WTC11 (cell line): ENCODE measurements around the gene PPP1R16B. TPM values are rescaled to one million over a fixed set of nuclear protein-coding genes. Genes with fewer than 3 reads are reported as not detected.

Experiments used
- ATAC-seq: fragments of 200-7000 bp; cut with Tn5 transposase; 2 replicates; pipeline ENCODE4 v1.10.0; 2021; ENCODE audit warnings: mild to moderate bottlenecking, moderate library complexity
- CTCF ChIA-PET: fragments of 300-600 bp; sonication (Branson Sonifier 250); formaldehyde crosslinking; loops from one replicate; lab custom pipeline; 2021; ENCODE audit warnings: antibody characterized with exemption; lab: Charles Lee
- POLR2A ChIA-PET: fragments of 350-600 bp; sonication (Branson Sonifier 250); formaldehyde crosslinking; loops from one replicate; lab custom pipeline; 2021; ENCODE audit warnings: antibody characterized with exemption; lab: Charles Lee
- DNase-seq: peaks from one replicate; pipeline ENCODE4 v3.0.0; 2021; ENCODE audit warnings: low spot score
- H3K27ac Mint-ChIP-seq: 2 replicates; pipeline ENCODE4 v1.8.0; 2021; ENCODE audit warnings: mixed read lengths
- H3K27me3 Mint-ChIP-seq: 2 replicates; pipeline ENCODE4 v1.8.0; 2021; ENCODE audit warnings: low read depth, mild to moderate bottlenecking, moderate library complexity, mixed read lengths
- H3K36me3 Mint-ChIP-seq: 2 replicates; pipeline ENCODE4 v1.8.0; 2021; ENCODE audit warnings: mixed read lengths
- H3K4me1 Mint-ChIP-seq: 2 replicates; pipeline ENCODE4 v1.8.0; 2022; ENCODE audit warnings: mixed read lengths
- H3K4me3 Mint-ChIP-seq: 2 replicates; pipeline ENCODE4 v1.8.0; 2021; ENCODE audit warnings: mild to moderate bottlenecking, moderate library complexity, mixed read lengths
- H3K9me3 Mint-ChIP-seq: 2 replicates; pipeline ENCODE4 v1.8.0; 2021; ENCODE audit warnings: mixed read lengths
- E2F4 ChIP-seq: sonication (generic); formaldehyde crosslinking; IDR thresholded peaks from 2 replicates; pipeline ENCODE4 v1.8.1; 2022; ENCODE audit warnings: low read depth, mild to moderate bottlenecking, moderate library complexity, missing genetic modification reagents, borderline replicate concordance
- ELF4 ChIP-seq: sonication (generic); formaldehyde crosslinking; IDR thresholded peaks from 2 replicates; pipeline ENCODE4 v1.8.1; 2022; ENCODE audit warnings: low read depth, mild to moderate bottlenecking, moderate library complexity, missing genetic modification reagents
- FOXP1 ChIP-seq: sonication (generic); formaldehyde crosslinking; IDR thresholded peaks from 2 replicates; pipeline ENCODE4 v1.8.0; 2022; ENCODE audit warnings: missing genetic modification reagents, mild to moderate bottlenecking, moderate library complexity, borderline replicate concordance
- GABPB1 ChIP-seq: sonication (generic); formaldehyde crosslinking; IDR thresholded peaks from 2 replicates; pipeline ENCODE4 v1.8.1; 2023; ENCODE audit warnings: mild to moderate bottlenecking, missing genetic modification reagents
- JAZF1 ChIP-seq: fragments of 250-450 bp; sonication (Bioruptor Pico); IDR thresholded peaks from 2 replicates; pipeline ENCODE4 v1.9.0; 2021; ENCODE audit warnings: moderate library complexity, mild to moderate bottlenecking, inconsistent platforms
- MXD4 ChIP-seq: fragments of 250-450 bp; sonication (Bioruptor Pico); IDR thresholded peaks from 2 replicates; pipeline ENCODE4 v1.8.0; 2021; ENCODE audit warnings: mild to moderate bottlenecking, moderate library complexity, borderline replicate concordance
- MYBL2 ChIP-seq: sonication (generic); formaldehyde crosslinking; IDR thresholded peaks from 2 replicates; pipeline ENCODE4 v1.8.1; 2023; ENCODE audit warnings: mild to moderate bottlenecking, moderate library complexity, missing genetic modification reagents
- NFATC4 ChIP-seq: fragments of 250-450 bp; sonication (Bioruptor Pico); IDR thresholded peaks from 2 replicates; pipeline ENCODE4 v1.9.0; 2021; ENCODE audit warnings: mild to moderate bottlenecking
- NR1H2 ChIP-seq: sonication (generic); formaldehyde crosslinking; IDR thresholded peaks from 2 replicates; pipeline ENCODE4 v1.9.0; 2021; ENCODE audit warnings: mild to moderate bottlenecking, moderate library complexity, missing genetic modification reagents
- PREB ChIP-seq: sonication (generic); formaldehyde crosslinking; IDR thresholded peaks from 2 replicates; pipeline ENCODE4 v1.8.1; 2022; ENCODE audit warnings: mild to moderate bottlenecking, missing genetic modification reagents, moderate library complexity, borderline replicate concordance
- RELA ChIP-seq: sonication (generic); formaldehyde crosslinking; IDR thresholded peaks from 2 replicates; pipeline ENCODE4 v1.8.1; 2022; ENCODE audit warnings: missing genetic modification reagents, mild to moderate bottlenecking, borderline replicate concordance
- SMAD4 ChIP-seq: sonication (generic); formaldehyde crosslinking; IDR thresholded peaks from 2 replicates; pipeline ENCODE4 v1.8.0; 2022; ENCODE audit warnings: mild to moderate bottlenecking, missing genetic modification reagents
- STAT6 ChIP-seq: sonication (generic); formaldehyde crosslinking; conservative IDR thresholded peaks from 2 replicates; pipeline ENCODE4 v1.8.1; 2023; ENCODE audit warnings: mild to moderate bottlenecking, low read depth, missing genetic modification reagents, moderate library complexity
- TCF7 ChIP-seq: sonication (generic); formaldehyde crosslinking; IDR thresholded peaks from 2 replicates; pipeline ENCODE4 v1.8.0; 2022; ENCODE audit warnings: mild to moderate bottlenecking, low read depth, missing genetic modification reagents, moderate library complexity
- TEAD4 ChIP-seq: sonication (generic); formaldehyde crosslinking; IDR thresholded peaks from 2 replicates; pipeline ENCODE4 v1.8.0; 2022; ENCODE audit warnings: mild to moderate bottlenecking, missing genetic modification reagents
- ZNF121 ChIP-seq: sonication (generic); formaldehyde crosslinking; IDR thresholded peaks from 2 replicates; pipeline ENCODE4 v1.8.0; 2023; ENCODE audit warnings: missing genetic modification reagents
- ZNF138 ChIP-seq: sonication (generic); formaldehyde crosslinking; conservative IDR thresholded peaks from 2 replicates; pipeline ENCODE4 v1.8.1; 2022; ENCODE audit warnings: mild to moderate bottlenecking, moderate library complexity, missing genetic modification reagents
- ZNF416 ChIP-seq: fragments of 250-450 bp; sonication (Bioruptor Pico); IDR thresholded peaks from 2 replicates; pipeline ENCODE4 v1.9.0; 2021; ENCODE audit warnings: mild to moderate bottlenecking, inconsistent platforms
- ZSCAN18 ChIP-seq: fragments of 250-450 bp; sonication (Bioruptor Pico); IDR thresholded peaks from 2 replicates; pipeline ENCODE4 v2.1.2; 2022; ENCODE audit warnings: mild to moderate bottlenecking, moderate library complexity
- total RNA-seq: library from RNA; stranded (reverse); gene quantifications from 3 replicates; pipeline ENCODE4 v1.2.3, GENCODE V29; 2021
- TF ChIP-seq, protein P1 (sequence below): sonication (generic); formaldehyde crosslinking; IDR thresholded peaks from 2 replicates; pipeline ENCODE4 v1.8.0; 2022; ENCODE audit warnings: mild to moderate bottlenecking, missing genetic modification reagents
- TF ChIP-seq, protein P2 (sequence below): sonication (generic); formaldehyde crosslinking; IDR thresholded peaks from 2 replicates; pipeline ENCODE4 v1.8.1; 2022; ENCODE audit warnings: missing genetic modification reagents, borderline replicate concordance
- TF ChIP-seq, protein P3 (sequence below): sonication (generic); formaldehyde crosslinking; IDR thresholded peaks from 2 replicates; pipeline ENCODE4 v1.8.0; 2023; ENCODE audit warnings: missing genetic modification reagents

PPP1R16B gene
- total RNA-seq, 1 experiment from 2014 or later: 12.0 TPM

DNA sequence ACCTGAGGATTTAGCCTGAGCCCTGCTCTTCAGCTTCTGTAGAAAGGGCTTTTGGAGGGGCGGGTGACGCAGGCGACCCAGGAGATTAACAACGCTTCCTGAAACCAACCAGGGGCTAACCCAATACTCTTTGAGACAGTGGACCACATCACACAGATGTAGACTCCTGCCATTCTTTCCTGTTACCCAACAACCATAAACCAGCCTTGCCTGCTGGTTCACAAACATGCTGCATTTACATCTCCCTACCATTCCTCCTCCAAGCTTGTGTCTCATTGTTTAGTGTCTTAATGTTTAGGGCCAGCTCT, 28.3 kb downstream of the PPP1R16B start:
- ChIA-PET CTCF (interaction anchor here (0.7 kb wide), 1 partner anchor 59 kb away, joined by 3 read pairs; no protein-coding TSS in a partner anchor), POLR2A (interaction anchor here (0.6 kb wide), 1 partner anchor 804 kb away, joined by 3 read pairs; no protein-coding TSS in a partner anchor)
- Mint-ChIP-seq H3K27ac (no peak overlapping the region), H3K36me3 (peaks cover 4% of the 10 kb centered on the region; the same call in 1 of the 2 replicates), H3K4me3 (no peak overlapping the region), H3K27me3 (no peaks in the 10 kb centered on the region), H3K9me3 (no peaks in the 10 kb centered on the region), H3K4me1 (peaks cover 12% of the 10 kb centered on the region)
- TF ChIP-seq MXD4 (no peak), STAT6 (no peak), NR1H2 (CRISPR knock-in tag) (no peak), GABPB1 (CRISPR knock-in tag) (no peak), ELF4 (CRISPR knock-in tag) (no peak), E2F4 (CRISPR knock-in tag) (no peak), MYBL2 (CRISPR knock-in tag) (no peak), NFATC4 (no peak), ZNF138 (CRISPR knock-in tag) (no peak), ZNF121 (no peak), SMAD4 (CRISPR knock-in tag) (no peak), FOXP1 (CRISPR knock-in tag) (no peak), PREB (no peak), JAZF1 (no peak), TEAD4 (no peak)
- TF ChIP-seq, protein P1, sequence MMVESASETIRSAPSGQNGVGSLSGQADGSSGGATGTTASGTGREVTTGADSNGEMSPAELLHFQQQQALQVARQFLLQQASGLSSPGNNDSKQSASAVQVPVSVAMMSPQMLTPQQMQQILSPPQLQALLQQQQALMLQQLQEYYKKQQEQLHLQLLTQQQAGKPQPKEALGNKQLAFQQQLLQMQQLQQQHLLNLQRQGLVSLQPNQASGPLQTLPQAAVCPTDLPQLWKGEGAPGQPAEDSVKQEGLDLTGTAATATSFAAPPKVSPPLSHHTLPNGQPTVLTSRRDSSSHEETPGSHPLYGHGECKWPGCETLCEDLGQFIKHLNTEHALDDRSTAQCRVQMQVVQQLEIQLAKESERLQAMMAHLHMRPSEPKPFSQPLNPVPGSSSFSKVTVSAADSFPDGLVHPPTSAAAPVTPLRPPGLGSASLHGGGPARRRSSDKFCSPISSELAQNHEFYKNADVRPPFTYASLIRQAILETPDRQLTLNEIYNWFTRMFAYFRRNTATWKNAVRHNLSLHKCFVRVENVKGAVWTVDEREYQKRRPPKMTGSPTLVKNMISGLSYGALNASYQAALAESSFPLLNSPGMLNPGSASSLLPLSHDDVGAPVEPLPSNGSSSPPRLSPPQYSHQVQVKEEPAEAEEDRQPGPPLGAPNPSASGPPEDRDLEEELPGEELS (CRISPR knock-in tag): no peak
- ATAC-seq (no peak), DNase-seq (no peak)

GRCh38 chr20:38834868-38835267, 29.4 kb downstream of the PPP1R16B start:
- no peak overlapping the region for H3K27ac Mint-ChIP-seq
- H3K4me1 Mint-ChIP-seq: peaks cover 12% of the 10 kb centered on the region
- H3K27me3 Mint-ChIP-seq: no peaks in the 10 kb centered on the region
- ATAC-seq (no peak), DNase-seq (no peak)
- ChIA-PET POLR2A (no interaction called here), CTCF (interaction anchor here (1.8 kb wide), 1 partner anchor 45 kb away, joined by 5 read pairs; no protein-coding TSS in a partner anchor)
- H3K9me3 Mint-ChIP-seq: no peaks in the 10 kb centered on the region
- peaks cover 4% of the 10 kb centered on the region; the same call in 1 of the 2 replicates for H3K36me3 Mint-ChIP-seq
- no peak overlapping the region for H3K4me3 Mint-ChIP-seq
- TF ChIP-seq, protein P2, sequence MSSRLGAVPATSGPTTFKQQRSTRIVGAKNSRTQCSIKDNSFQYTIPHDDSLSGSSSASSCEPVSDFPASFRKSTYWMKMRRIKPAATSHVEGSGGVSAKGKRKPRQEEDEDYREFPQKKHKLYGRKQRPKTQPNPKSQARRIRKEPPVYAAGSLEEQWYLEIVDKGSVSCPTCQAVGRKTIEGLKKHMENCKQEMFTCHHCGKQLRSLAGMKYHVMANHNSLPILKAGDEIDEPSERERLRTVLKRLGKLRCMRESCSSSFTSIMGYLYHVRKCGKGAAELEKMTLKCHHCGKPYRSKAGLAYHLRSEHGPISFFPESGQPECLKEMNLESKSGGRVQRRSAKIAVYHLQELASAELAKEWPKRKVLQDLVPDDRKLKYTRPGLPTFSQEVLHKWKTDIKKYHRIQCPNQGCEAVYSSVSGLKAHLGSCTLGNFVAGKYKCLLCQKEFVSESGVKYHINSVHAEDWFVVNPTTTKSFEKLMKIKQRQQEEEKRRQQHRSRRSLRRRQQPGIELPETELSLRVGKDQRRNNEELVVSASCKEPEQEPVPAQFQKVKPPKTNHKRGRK: no peak
- TF ChIP-seq ZNF416 (CRISPR knock-in tag) (no peak), TCF7 (CRISPR knock-in tag) (no peak), ZNF121 (no peak), ZSCAN18 (CRISPR knock-in tag) (no peak), STAT6 (no peak), RELA (CRISPR knock-in tag) (no peak), JAZF1 (no peak), SMAD4 (CRISPR knock-in tag) (no peak)
- TF ChIP-seq, protein P3, sequence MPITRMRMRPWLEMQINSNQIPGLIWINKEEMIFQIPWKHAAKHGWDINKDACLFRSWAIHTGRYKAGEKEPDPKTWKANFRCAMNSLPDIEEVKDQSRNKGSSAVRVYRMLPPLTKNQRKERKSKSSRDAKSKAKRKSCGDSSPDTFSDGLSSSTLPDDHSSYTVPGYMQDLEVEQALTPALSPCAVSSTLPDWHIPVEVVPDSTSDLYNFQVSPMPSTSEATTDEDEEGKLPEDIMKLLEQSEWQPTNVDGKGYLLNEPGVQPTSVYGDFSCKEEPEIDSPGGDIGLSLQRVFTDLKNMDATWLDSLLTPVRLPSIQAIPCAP (CRISPR knock-in tag): no peak
